TTC549 (cell line): ENCODE data around the gene ADAMTS20.
A peak's percentile ranks its signal among the peaks of the same experiment; 100 is the strongest.
"Not testable (repeated sequence)": the region's sequence is repeated elsewhere in the genome, so short reads cannot be mapped to it uniquely, and the experiment has no call there.

Source experiments
- FAIRE-seq: peaks from 2 replicates; lab custom pipeline; 2012; peaks lifted over from hg19 to GRCh38; lab: Jason Lieb, UNC

ADAMTS20 gene

GRCh38 chr12:43357141-43357540 is 194.9 kb downstream of the ADAMTS20 start:
- no peak for FAIRE-seq

GRCh38 chr12:43352001-43352400 is 200.0 kb downstream of the ADAMTS20 start:
- no peak for FAIRE-seq

GRCh38 chr12:43349863-43350262 is 202.1 kb downstream of the ADAMTS20 start:
- no peak for FAIRE-seq

- FAIRE-seq, result no peak
Measured at GRCh38 chr12:43348221-43348620, 203.8 kb downstream of the ADAMTS20 start.

- FAIRE-seq, result no peak
Measured at GRCh38 chr12:43347026-43347425, 205.0 kb downstream of the ADAMTS20 start.

GRCh38 chr12:43345023-43345422 is 207.0 kb downstream of the ADAMTS20 start:
- no peak for FAIRE-seq

GRCh38 chr12:43341785-43342313 is 210.2 kb downstream of the ADAMTS20 start:
- not testable (repeated sequence) for FAIRE-seq

GRCh38 chr12:43338848-43339526 is 213.0 kb downstream of the ADAMTS20 start:
- no peak for FAIRE-seq

- no peak for FAIRE-seq
Measured at GRCh38 chr12:43337571-43338444, 214.2 kb downstream of the ADAMTS20 start.

- peak; percentile 28 for FAIRE-seq
Measured at GRCh38 chr12:43336962-43337555, 214.9 kb downstream of the ADAMTS20 start.

- FAIRE-seq, result no peak
Measured at GRCh38 chr12:43333644-43334043, 218.4 kb downstream of the ADAMTS20 start.

GRCh38 chr12:43332977-43333640 is 218.9 kb downstream of the ADAMTS20 start:
- no peak for FAIRE-seq

- FAIRE-seq, result no peak
Measured at GRCh38 chr12:43331935-43332334, 220.1 kb downstream of the ADAMTS20 start.

GRCh38 chr12:43329375-43329774 is 222.6 kb downstream of the ADAMTS20 start:
- FAIRE-seq, result no peak

- no peak for FAIRE-seq
Measured at GRCh38 chr12:43325786-43326185, 226.2 kb downstream of the ADAMTS20 start.

GRCh38 chr12:43320281-43320680 is 231.7 kb downstream of the ADAMTS20 start:
- no peak for FAIRE-seq

- FAIRE-seq, result no peak
Measured at GRCh38 chr12:43318021-43318420, 234.0 kb downstream of the ADAMTS20 start.

- no peak for FAIRE-seq
Measured at GRCh38 chr12:43317156-43317555, 234.8 kb downstream of the ADAMTS20 start.

- FAIRE-seq, result no peak
Measured at GRCh38 chr12:43316520-43316919, 235.5 kb downstream of the ADAMTS20 start.

- no peak for FAIRE-seq
Measured at GRCh38 chr12:43315961-43316360, 236.0 kb downstream of the ADAMTS20 start.

- no peak for FAIRE-seq
Measured at GRCh38 chr12:43312991-43313505, 239.0 kb downstream of the ADAMTS20 start.

GRCh38 chr12:43310596-43310995 is 241.4 kb downstream of the ADAMTS20 start:
- FAIRE-seq, result no peak
